ENCODE data around the gene PGAM2. TPM values are rescaled to one million over a fixed set of nuclear protein-coding genes. Genes with fewer than 3 reads are reported as not detected.

The PGAM2 gene
- total and polyA plus RNA-seq, 2 of the 13 experiments (the other 11 are each of a cell fraction or from before 2014, with no cell fraction given) = 0.22 TPM; not detected in 1

DNA sequence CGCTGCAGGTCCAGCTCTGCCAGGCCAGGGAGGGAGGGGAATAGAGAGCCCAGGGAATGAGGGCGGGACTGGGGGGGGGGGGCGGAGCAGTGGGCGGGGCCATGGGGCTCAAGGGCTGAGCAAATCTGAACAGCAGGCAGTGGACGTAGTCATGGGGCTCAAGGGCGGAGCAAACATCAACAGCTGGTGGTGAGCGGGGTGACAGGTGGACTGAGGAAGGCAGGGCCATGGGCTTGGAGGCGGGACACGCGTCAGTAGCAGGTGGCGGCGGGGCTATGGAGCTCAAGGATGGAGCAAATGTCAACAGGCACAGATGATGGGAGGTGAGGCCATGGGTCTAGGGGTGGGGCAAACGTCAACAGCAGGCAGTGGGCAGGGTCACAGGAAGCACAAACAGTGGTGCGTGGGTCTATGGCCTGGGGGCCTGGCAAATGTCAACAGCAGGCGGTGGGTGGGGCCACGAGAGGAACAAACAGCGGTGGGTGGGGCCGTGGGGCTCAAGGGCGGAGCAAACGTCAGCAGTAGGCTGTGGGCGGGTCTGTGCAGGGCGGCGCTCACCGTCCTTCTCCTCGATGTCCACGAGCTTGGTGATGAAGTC, 26.3 kb downstream of the PGAM2 start (continued):
- TF ChIP-seq FOXA1 (IDR thresholded peaks at IDR 0.05) (peak; percentile 95), FOXA1 (CRISPR knock-in tag; IDR thresholded peaks at IDR 0.05) (peak; percentile 94), TBX3 (IDR thresholded peaks at IDR 0.05; ENCODE audit: borderline replicate concordance) (peak; percentile 82; the same call in 1 of the 2 replicates), FOXA3 (CRISPR knock-in tag; IDR thresholded peaks at IDR 0.05) (peak; percentile 90), GFI1 (CRISPR knock-in tag; IDR thresholded peaks at IDR 0.05; ENCODE audit: borderline replicate concordance) (peak; percentile 31; the same call in 1 of the 2 replicates), REL (CRISPR knock-in tag; conservative IDR thresholded peaks at IDR 0.05) (0 out of 2 replicates have a peak, but pooled peaks have one; percentile 37), ZMYM4 (CRISPR knock-in tag; IDR thresholded peaks at IDR 0.05) (peak; percentile 43; the same call in 1 of the 2 replicates), SIN3A (IDR thresholded peaks at IDR 0.05; ENCODE audit: borderline replicate concordance, low read depth, low read length) (peak; percentile 62; the same call in 1 of the 2 replicates), SKI (IDR thresholded peaks at IDR 0.05; ENCODE audit: partially characterized antibody) (peak; percentile 57), FOXO1 (CRISPR knock-in tag; IDR thresholded peaks at IDR 0.05) (peak; percentile 71; the same call in 1 of the 2 replicates), RERE (CRISPR knock-in tag; IDR thresholded peaks at IDR 0.05; ENCODE audit: low read depth) (peak; percentile 79), MTA1 (CRISPR knock-in tag; IDR thresholded peaks at IDR 0.05; ENCODE audit: borderline replicate concordance) (peak; percentile 36; the same call in 1 of the 2 replicates), NR2F2 (IDR thresholded peaks at IDR 0.05; ENCODE audit: borderline replicate concordance, low read depth) (peak; percentile 49; the same call in 1 of the 2 replicates), GABPA (IDR thresholded peaks at IDR 0.05; ENCODE audit: low read depth, low read length) (peak; percentile 33; the same call in 1 of the 2 replicates), GABPA (CRISPR knock-in tag; IDR thresholded peaks at IDR 0.05; ENCODE audit: low read depth) (peak; percentile 57), PITX1 (CRISPR knock-in tag; IDR thresholded peaks at IDR 0.05) (peak; percentile 88)
- TF ChIP-seq, protein P1, sequence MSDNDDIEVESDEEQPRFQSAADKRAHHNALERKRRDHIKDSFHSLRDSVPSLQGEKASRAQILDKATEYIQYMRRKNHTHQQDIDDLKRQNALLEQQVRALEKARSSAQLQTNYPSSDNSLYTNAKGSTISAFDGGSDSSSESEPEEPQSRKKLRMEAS (IDR thresholded peaks at IDR 0.05) = peak; percentile 66
- TF ChIP-seq, protein P2, sequence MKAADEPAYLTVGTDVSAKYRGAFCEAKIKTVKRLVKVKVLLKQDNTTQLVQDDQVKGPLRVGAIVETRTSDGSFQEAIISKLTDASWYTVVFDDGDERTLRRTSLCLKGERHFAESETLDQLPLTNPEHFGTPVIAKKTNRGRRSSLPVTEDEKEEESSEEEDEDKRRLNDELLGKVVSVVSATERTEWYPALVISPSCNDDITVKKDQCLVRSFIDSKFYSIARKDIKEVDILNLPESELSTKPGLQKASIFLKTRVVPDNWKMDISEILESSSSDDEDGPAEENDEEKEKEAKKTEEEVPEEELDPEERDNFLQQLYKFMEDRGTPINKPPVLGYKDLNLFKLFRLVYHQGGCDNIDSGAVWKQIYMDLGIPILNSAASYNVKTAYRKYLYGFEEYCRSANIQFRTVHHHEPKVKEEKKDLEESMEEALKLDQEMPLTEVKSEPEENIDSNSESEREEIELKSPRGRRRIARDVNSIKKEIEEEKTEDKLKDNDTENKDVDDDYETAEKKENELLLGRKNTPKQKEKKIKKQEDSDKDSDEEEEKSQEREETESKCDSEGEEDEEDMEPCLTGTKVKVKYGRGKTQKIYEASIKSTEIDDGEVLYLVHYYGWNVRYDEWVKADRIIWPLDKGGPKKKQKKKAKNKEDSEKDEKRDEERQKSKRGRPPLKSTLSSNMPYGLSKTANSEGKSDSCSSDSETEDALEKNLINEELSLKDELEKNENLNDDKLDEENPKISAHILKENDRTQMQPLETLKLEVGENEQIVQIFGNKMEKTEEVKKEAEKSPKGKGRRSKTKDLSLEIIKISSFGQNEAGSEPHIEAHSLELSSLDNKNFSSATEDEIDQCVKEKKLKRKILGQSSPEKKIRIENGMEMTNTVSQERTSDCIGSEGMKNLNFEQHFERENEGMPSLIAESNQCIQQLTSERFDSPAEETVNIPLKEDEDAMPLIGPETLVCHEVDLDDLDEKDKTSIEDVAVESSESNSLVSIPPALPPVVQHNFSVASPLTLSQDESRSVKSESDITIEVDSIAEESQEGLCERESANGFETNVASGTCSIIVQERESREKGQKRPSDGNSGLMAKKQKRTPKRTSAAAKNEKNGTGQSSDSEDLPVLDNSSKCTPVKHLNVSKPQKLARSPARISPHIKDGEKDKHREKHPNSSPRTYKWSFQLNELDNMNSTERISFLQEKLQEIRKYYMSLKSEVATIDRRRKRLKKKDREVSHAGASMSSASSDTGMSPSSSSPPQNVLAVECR (CRISPR knock-in tag; IDR thresholded peaks at IDR 0.05; ENCODE audit: borderline replicate concordance) = peak; percentile 88
- TF ChIP-seq, protein P3, sequence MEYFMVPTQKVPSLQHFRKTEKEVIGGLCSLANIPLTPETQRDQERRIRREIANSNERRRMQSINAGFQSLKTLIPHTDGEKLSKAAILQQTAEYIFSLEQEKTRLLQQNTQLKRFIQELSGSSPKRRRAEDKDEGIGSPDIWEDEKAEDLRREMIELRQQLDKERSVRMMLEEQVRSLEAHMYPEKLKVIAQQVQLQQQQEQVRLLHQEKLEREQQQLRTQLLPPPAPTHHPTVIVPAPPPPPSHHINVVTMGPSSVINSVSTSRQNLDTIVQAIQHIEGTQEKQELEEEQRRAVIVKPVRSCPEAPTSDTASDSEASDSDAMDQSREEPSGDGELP (IDR thresholded peaks at IDR 0.05; ENCODE audit: borderline replicate concordance, low read depth) = peak; percentile 93

Data from HepG2 (cell line).